Measurements from ENCODE around the gene PID1. TPM values are rescaled to one million over a fixed set of nuclear protein-coding genes. Genes with fewer than 3 reads are reported as not detected.

PID1 gene
- total and polyA plus RNA-seq, 11 donors, result 2.1 to 17.7 (median 7.1) TPM

DNA sequence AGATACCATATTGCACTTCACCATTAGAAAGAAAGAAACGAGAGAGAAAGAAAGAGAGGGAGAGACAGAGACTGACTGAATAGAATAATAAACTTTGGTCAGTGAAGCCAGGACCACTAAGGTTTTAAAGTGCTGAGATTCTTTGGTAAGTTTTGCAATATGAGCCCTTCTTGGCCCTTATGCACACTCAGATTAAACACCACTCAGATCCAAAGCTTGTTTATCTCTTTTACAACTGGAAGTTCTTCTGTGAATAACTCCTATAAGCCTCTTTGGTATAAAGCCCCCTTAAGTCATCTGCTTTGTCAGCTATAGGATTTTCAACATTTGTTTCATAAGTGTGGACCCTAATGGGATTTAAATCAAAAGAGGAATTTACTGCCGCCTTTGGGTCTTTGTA is 40.8 kb downstream of the PID1 start:
- ATAC-seq (peak in 1 of 4 donors; percentile 15), DNase-seq (no peak)
- intact Hi-C loops (cut with DNase I), result no loop called here
- H3K4me3 ChIP-seq, result no peak overlapping the region
- peaks cover 0 to 8% (median 0%) of the 10 kb centered on the region in 12 donors for H3K4me1 ChIP-seq
- H3K27me3 ChIP-seq, result no peaks in the 10 kb centered on the region
- peak overlapping the region in 3 of 12 donors; percentile 1 to 9 (median 6) for H3K27ac ChIP-seq
- 70 to 81% (median 73%) methylated on average over 2 of the region's 2 CpGs for WGBS, 4 donors
- TF ChIP-seq CTCF (IDR thresholded peaks at IDR 0.05) (no peak), POLR2A (IDR thresholded peaks at IDR 0.05) (no peak)
- H3K9me3 ChIP-seq, result no peaks in the 10 kb centered on the region
- peaks cover 0 to 3% (median 0%) of the 10 kb centered on the region in 9 donors for H3K36me3 ChIP-seq

DNA sequence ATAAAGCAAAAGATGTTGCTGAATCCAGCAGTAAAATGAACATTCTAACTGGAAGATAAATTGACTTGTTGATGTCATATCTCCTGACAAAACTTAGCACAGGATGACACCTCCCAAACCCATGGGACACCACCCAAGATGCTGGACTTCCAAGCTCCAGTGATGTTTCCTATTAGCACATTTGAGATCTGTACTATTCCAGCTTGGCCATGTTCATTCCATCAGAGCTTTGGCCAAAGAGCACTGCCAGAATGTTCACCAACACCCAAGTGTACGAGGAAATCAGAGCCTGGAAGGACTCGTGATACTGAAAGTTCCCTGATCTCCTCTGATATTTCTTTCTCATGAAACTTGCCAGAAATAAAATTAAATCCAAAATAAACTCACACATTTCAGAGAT is 44.7 kb downstream of the PID1 start:
- peak in 2 of 5 donors; percentile 30 to 41 for DNase-seq

GRCh38 chr2:229223107-229223506 is 48.0 kb downstream of the PID1 start:
- peaks cover 0 to 6% (median 0%) of the 10 kb centered on the region in 12 donors for H3K4me1 ChIP-seq
- H3K4me3 ChIP-seq, result no peak overlapping the region
- ATAC-seq (no peak), DNase-seq (no peak)
- 91 to 100% (median 96%) methylated on average over 1 of the region's 1 CpG for WGBS, 4 donors
- peaks cover 0 to 6% (median 0%) of the 10 kb centered on the region in 12 donors for H3K9me3 ChIP-seq
- intact Hi-C loops (cut with DNase I), result no loop called here
- H3K36me3 ChIP-seq, result peaks cover 0 to 3% (median 0%) of the 10 kb centered on the region in 9 donors
- no peak overlapping the region for H3K27ac ChIP-seq
- TF ChIP-seq CTCF (IDR thresholded peaks at IDR 0.05) (no peak), POLR2A (IDR thresholded peaks at IDR 0.05) (no peak)
- no peaks in the 10 kb centered on the region for H3K27me3 ChIP-seq

More for the DNA sequence above, 44.7 kb downstream of the PID1 start:
- intact Hi-C loops (cut with DNase I), result no loop called here
- peak; percentile 36 to 84 (median 72) for ATAC-seq
- TF ChIP-seq CTCF (IDR thresholded peaks at IDR 0.05) (no peak), POLR2A (IDR thresholded peaks at IDR 0.05) (no peak)
- peaks cover 0 to 3% (median 0%) of the 10 kb centered on the region in 9 donors for H3K36me3 ChIP-seq
- peak overlapping the region in 5 of 12 donors; percentile 14 to 46 (median 33) for H3K27ac ChIP-seq
- no peaks in the 10 kb centered on the region for H3K27me3 ChIP-seq
- WGBS, 4 donors, result 57 to 83% (median 62%) methylated on average over 2 of the region's 2 CpGs
- H3K4me3 ChIP-seq, result no peak overlapping the region
- peaks cover 0 to 8% (median 0%) of the 10 kb centered on the region in 12 donors for H3K4me1 ChIP-seq
- peaks cover 0 to 6% (median 0%) of the 10 kb centered on the region in 12 donors for H3K9me3 ChIP-seq

DNA sequence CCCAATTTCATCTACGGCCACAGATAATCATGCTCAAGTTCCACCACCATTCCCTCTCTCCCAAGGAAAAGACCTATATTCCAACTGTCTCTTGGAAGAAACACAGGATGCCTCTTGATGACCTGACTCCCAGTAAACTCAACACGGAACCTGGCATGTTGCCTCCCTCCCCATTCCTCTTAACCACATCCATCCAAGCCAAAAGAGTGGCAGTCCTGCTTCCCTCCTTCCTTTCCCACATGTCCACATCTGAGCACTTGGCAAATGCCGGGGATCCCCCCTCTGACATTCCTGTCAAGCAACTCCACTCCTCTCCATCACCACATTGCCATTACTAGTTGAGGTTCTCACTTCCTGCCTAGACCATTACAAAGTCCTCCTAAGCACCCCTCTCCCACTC is 49.4 kb downstream of the PID1 start:
- Histone ChIP-seq H3K9me3 (peaks cover 0 to 6% (median 0%) of the 10 kb centered on the region in 12 donors), H3K4me3 (no peak overlapping the region), H3K36me3 (no peaks in the 10 kb centered on the region), H3K27ac (no peak overlapping the region), H3K4me1 (peaks cover 0 to 6% (median 0%) of the 10 kb centered on the region in 12 donors), H3K27me3 (no peaks in the 10 kb centered on the region)
- WGBS, 4 donors, result 74 to 83% (median 82%) methylated on average over 3 of the region's 3 CpGs
- intact Hi-C loops (cut with DNase I), result no loop called here
- no peak for ATAC-seq
- no peak for DNase-seq
- no peak for TF ChIP-seq POLR2A (IDR thresholded peaks at IDR 0.05)
- TF ChIP-seq CTCF (IDR thresholded peaks at IDR 0.05), result no peak
